ENCODE measurements around the gene ICAM2.

GRCh38 chr17:64055183-64056142 lies 35.0 kb upstream of the ICAM2 start:
- TF ChIP-seq ARNTL (CRISPR knock-in tag; IDR thresholded peaks at IDR 0.05; ENCODE audit: borderline replicate concordance, low read depth) (no peak), RARB (CRISPR knock-in tag; IDR thresholded peaks at IDR 0.05) (no peak), TSHZ2 (CRISPR knock-in tag; IDR thresholded peaks at IDR 0.05) (no peak), BACH2 (CRISPR knock-in tag; IDR thresholded peaks at IDR 0.05; ENCODE audit: borderline replicate concordance) (no peak), ZNF8 (CRISPR knock-in tag; IDR thresholded peaks at IDR 0.05) (no peak), ZFP3 (CRISPR knock-in tag; IDR thresholded peaks at IDR 0.05) (no peak), ZNF565 (CRISPR knock-in tag; conservative IDR thresholded peaks at IDR 0.05; ENCODE audit: low read depth) (no peak)

Data from SK-N-SH treated with all-trans-retinoic acid at 6 μM for 48 hours (cell line).